Endodermal cell (in vitro differentiated cells): ENCODE data around the gene EVA1C. TPM values are rescaled to one million over a fixed set of nuclear protein-coding genes. Genes with fewer than 3 reads are reported as not detected.

ENCODE experiments used
- DNase-seq: peaks from one replicate; pipeline ENCODE4 v3.0.0-alpha.2; 2017
- H3K27ac ChIP-seq: 2 replicates; pipeline ENCODE4 v1.5.1; 2013; ENCODE audit warnings: mild to moderate bottlenecking, low read depth, low read length, moderate library complexity
- H3K27me3 ChIP-seq: 2 replicates; pipeline ENCODE4 v1.6.1; 2013; ENCODE audit warnings: mild to moderate bottlenecking, low read length, moderate library complexity; ENCODE audit not compliant: insufficient read depth, control insufficient read depth, poor library complexity, severe bottlenecking
- H3K36me3 ChIP-seq: 2 replicates; pipeline ENCODE4 v1.7.0; 2013; ENCODE audit warnings: mild to moderate bottlenecking, low read length, moderate library complexity; ENCODE audit not compliant: control insufficient read depth, insufficient read depth
- H3K4me1 ChIP-seq: one replicate; pipeline ENCODE4 v1.7.0; 2013; ENCODE audit warnings: low read length; ENCODE audit not compliant: control insufficient read depth, insufficient read depth
- H3K4me3 ChIP-seq: 2 replicates; pipeline ENCODE4 v1.5.1; 2013; ENCODE audit warnings: mild to moderate bottlenecking, low read length, moderate library complexity
- H3K9ac ChIP-seq: 2 replicates; pipeline ENCODE4 v1.6.1; 2013; ENCODE audit warnings: mild to moderate bottlenecking, low read length, moderate library complexity; ENCODE audit not compliant: poor library complexity, severe bottlenecking; ENCODE audit errors: extremely low read depth
- H3K9me3 ChIP-seq: 2 replicates; pipeline ENCODE4 v1.6.1; 2013; ENCODE audit warnings: mild to moderate bottlenecking, low read length, moderate library complexity; ENCODE audit not compliant: control insufficient read depth
- H3K27ac Mint-ChIP-seq: 2 replicates; pipeline ENCODE4 v1.8.0; 2020; ENCODE audit warnings: mixed read lengths
- H3K27me3 Mint-ChIP-seq: 2 replicates; pipeline ENCODE4 v1.8.0; 2021; ENCODE audit warnings: mild to moderate bottlenecking, mixed read lengths; ENCODE audit not compliant: insufficient read depth
- H3K36me3 Mint-ChIP-seq: 2 replicates; pipeline ENCODE4 v1.8.0; 2020; ENCODE audit warnings: low read depth, mixed read lengths
- H3K4me1 Mint-ChIP-seq: 2 replicates; pipeline ENCODE4 v1.8.0; 2020; ENCODE audit warnings: mixed read lengths
- H3K4me3 Mint-ChIP-seq: 2 replicates; pipeline ENCODE4 v1.8.0; 2020; ENCODE audit warnings: mild to moderate bottlenecking, moderate library complexity, mixed read lengths
- H3K9me3 Mint-ChIP-seq: 2 replicates; pipeline ENCODE4 v1.8.0; 2020; ENCODE audit warnings: mild to moderate bottlenecking, mixed read lengths
- WGBS, 2 experiments: methylation state at CpG; one replicate each; pipeline versions ENCODE4 v1.1.5 to v1.1.7; 2013; ENCODE audit warnings: missing lambda C conversion rate in 2 of 2, mixed read lengths in 1 of 2; ENCODE audit not compliant: insufficient coverage in 1 of 2, insufficient read length in 1 of 2; 5-methylcytosine and 5-hydroxymethylcytosine counted together
- total RNA-seq, 2 donors: library from RNA; stranded (reverse); fragmentation: NEBNext Ultra II Directional in 1 of 2; extraction: Animal tissue kit (Norgen Biotek cat#: 25700) in 1 of 2; gene quantifications; 2 replicates in 1 of 2; 3 replicates in 1 of 2; pipeline ENCODE4 v1.2.1, GENCODE V29; 2021
- TF ChIP-seq, protein P1 (sequence below): fragments of 200-600 bp; sonication (generic); conservative IDR thresholded peaks from 2 replicates; pipeline ENCODE4 v1.5.0; 2021; ENCODE audit warnings: antibody characterized with exemption, mild to moderate bottlenecking

Gene EVA1C
- total RNA-seq, 2 donors from 2014 or later, result 0.68 TPM; not detected in 1

DNA sequence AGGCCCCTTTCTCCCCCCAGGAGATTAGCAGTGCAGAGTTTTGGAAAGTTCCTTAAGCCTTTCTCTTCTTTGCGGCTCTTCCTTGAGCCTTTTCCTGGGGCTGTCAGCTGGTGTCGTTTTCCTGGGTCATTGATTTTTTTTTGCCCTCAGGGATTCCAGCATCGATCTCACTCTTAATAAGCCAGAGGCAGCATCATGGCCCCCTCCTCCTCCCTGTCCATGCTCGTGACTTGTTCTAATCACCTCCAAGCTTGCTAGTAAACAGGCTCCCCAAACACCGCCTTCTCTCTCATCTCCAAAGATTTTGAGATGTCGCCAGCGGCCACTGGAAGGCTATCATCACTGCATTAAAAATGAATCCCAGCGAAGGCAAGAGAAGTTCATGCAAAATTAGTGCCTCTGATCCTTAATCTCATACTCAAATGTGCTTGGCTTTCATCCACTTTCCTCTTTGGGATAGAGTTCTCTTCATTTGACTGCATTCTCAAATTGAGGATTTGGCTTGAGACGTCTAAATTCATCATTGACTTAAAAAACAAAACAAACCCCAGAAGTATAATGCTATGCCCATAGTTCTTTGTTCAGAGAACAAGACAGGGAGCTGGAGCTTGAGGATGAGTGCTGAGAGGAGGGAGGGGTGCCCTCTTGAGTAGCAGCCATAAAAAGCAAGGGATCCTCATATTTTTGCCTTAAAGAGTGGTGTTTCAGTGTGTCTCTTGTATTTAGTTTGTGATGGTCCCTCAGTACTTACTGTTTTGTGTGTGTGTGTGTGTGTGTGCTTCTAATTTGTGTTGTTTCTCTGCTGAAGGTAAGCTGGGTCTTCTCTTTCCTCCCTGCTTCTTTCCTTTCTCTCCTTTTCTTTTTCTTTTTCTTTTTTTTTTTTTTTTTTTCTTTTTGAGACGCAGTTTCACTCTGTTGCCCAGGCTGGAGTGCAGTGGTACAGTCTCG is 3.2 kb downstream of the EVA1C start:
- Mint-ChIP-seq H3K4me3 (no peak overlapping the region), H3K4me1 (peaks cover 7% of the 10 kb centered on the region), H3K36me3 (no peaks in the 10 kb centered on the region), H3K27me3 (peaks cover 53% of the 10 kb centered on the region), H3K27ac (no peak overlapping the region), H3K9me3 (no peaks in the 10 kb centered on the region)
- H3K4me1 ChIP-seq, result no peaks in the 10 kb centered on the region
- no peak overlapping the region for H3K4me3 ChIP-seq
- TF ChIP-seq, protein P1, sequence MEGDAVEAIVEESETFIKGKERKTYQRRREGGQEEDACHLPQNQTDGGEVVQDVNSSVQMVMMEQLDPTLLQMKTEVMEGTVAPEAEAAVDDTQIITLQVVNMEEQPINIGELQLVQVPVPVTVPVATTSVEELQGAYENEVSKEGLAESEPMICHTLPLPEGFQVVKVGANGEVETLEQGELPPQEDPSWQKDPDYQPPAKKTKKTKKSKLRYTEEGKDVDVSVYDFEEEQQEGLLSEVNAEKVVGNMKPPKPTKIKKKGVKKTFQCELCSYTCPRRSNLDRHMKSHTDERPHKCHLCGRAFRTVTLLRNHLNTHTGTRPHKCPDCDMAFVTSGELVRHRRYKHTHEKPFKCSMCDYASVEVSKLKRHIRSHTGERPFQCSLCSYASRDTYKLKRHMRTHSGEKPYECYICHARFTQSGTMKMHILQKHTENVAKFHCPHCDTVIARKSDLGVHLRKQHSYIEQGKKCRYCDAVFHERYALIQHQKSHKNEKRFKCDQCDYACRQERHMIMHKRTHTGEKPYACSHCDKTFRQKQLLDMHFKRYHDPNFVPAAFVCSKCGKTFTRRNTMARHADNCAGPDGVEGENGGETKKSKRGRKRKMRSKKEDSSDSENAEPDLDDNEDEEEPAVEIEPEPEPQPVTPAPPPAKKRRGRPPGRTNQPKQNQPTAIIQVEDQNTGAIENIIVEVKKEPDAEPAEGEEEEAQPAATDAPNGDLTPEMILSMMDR, result no peak
- DNase-seq, result no peak
- 73 to 84% methylated on average over 8 to 11 of the region's 11 CpGs for WGBS, 2 experiments
- no peak overlapping the region for H3K27ac ChIP-seq
- no peak overlapping the region for H3K9ac ChIP-seq
- H3K9me3 ChIP-seq, result no peaks in the 10 kb centered on the region
- H3K36me3 ChIP-seq, result no peaks in the 10 kb centered on the region
- H3K27me3 ChIP-seq, result peaks cover 53% of the 10 kb centered on the region

DNA sequence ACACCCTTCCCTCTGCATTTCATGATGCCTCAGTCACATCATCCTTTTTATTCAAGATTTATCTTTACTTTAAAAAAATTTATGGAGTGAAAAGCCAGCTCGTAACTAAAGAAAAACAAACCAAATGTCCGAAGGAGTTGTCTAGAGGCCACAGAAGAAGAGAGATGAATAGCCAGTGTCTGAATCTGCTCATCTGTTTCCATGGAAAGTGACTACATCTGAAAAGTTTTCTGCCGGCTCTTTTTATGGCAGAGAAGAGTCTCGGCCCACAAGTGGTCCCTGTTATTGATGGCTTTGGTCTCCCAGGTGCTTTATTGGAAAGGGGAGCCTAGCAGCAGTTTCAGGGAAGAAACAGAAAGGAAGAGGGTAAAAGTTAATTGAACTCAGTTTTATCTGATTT is 5.6 kb downstream of the EVA1C start:
- no peaks in the 10 kb centered on the region for H3K36me3 ChIP-seq
- no peaks in the 10 kb centered on the region for H3K4me1 ChIP-seq
- Mint-ChIP-seq H3K4me1 (peaks cover 1% of the 10 kb centered on the region), H3K9me3 (peaks cover 9% of the 10 kb centered on the region), H3K27ac (no peak overlapping the region), H3K4me3 (no peak overlapping the region), H3K27me3 (peaks cover 36% of the 10 kb centered on the region), H3K36me3 (no peaks in the 10 kb centered on the region)
- WGBS, 2 experiments, result 90 to 91% methylated on average over 4 of the region's 4 CpGs
- no peak overlapping the region for H3K4me3 ChIP-seq
- TF ChIP-seq, protein P1, result no peak
- no peak overlapping the region for H3K27ac ChIP-seq
- H3K27me3 ChIP-seq, result peaks cover 29% of the 10 kb centered on the region
- H3K9me3 ChIP-seq, result peaks cover 11% of the 10 kb centered on the region
- no peak overlapping the region for H3K9ac ChIP-seq
- no peak for DNase-seq

GRCh38 chr21:32422064-32422463 is 9.6 kb downstream of the EVA1C start:
- Histone ChIP-seq H3K4me1 (no peaks in the 10 kb centered on the region), H3K36me3 (no peaks in the 10 kb centered on the region), H3K27me3 (no peaks in the 10 kb centered on the region), H3K4me3 (no peak overlapping the region), H3K9ac (no peak overlapping the region), H3K27ac (no peak overlapping the region), H3K9me3 (peaks cover 11% of the 10 kb centered on the region)
- TF ChIP-seq, protein P1, result no peak
- Mint-ChIP-seq H3K4me3 (no peak overlapping the region), H3K4me1 (no peaks in the 10 kb centered on the region), H3K27ac (no peak overlapping the region), H3K36me3 (no peaks in the 10 kb centered on the region), H3K27me3 (peaks cover 17% of the 10 kb centered on the region), H3K9me3 (peaks cover 11% of the 10 kb centered on the region)
- 98 to 100% methylated on average over 1 of the region's 2 CpGs for WGBS, 2 experiments
- DNase-seq, result no peak
